WTC11 (cell line): ENCODE data around the gene KRTAP10-10.

Experiments used
- ATF2 ChIP-seq: sonication (generic); formaldehyde crosslinking; IDR thresholded peaks from 2 replicates; pipeline ENCODE4 v1.8.1; 2022; ENCODE audit warnings: low read depth, missing genetic modification reagents, borderline replicate concordance
- ELF4 ChIP-seq: sonication (generic); formaldehyde crosslinking; IDR thresholded peaks from 2 replicates; pipeline ENCODE4 v1.8.1; 2022; ENCODE audit warnings: low read depth, mild to moderate bottlenecking, moderate library complexity, missing genetic modification reagents
- ESRRA ChIP-seq: sonication (generic); formaldehyde crosslinking; IDR thresholded peaks from 2 replicates; pipeline ENCODE4 v1.8.1; 2022; ENCODE audit warnings: mild to moderate bottlenecking, missing genetic modification reagents, borderline replicate concordance
- JUN ChIP-seq: sonication (generic); formaldehyde crosslinking; IDR thresholded peaks from 2 replicates; pipeline ENCODE4 v1.8.0; 2023; ENCODE audit warnings: mild to moderate bottlenecking, missing genetic modification reagents
- NFE2L1 ChIP-seq: sonication (generic); formaldehyde crosslinking; IDR thresholded peaks from 2 replicates; pipeline ENCODE4 v1.8.1; 2023; ENCODE audit warnings: missing genetic modification reagents
- OVOL2 ChIP-seq: fragments of 250-450 bp; sonication (Bioruptor Pico); IDR thresholded peaks from 2 replicates; pipeline ENCODE4 v1.9.0; 2021; ENCODE audit warnings: mild to moderate bottlenecking, borderline replicate concordance
- ZNF423 ChIP-seq: fragments of 250-450 bp; sonication (Bioruptor Pico); IDR thresholded peaks from 2 replicates; pipeline ENCODE4 v2.1.2; 2022; ENCODE audit warnings: mild to moderate bottlenecking, moderate library complexity
- ZNF532 ChIP-seq: fragments of 250-450 bp; sonication (Bioruptor Pico); IDR thresholded peaks from 2 replicates; pipeline ENCODE4 v1.9.0; 2021; ENCODE audit warnings: mild to moderate bottlenecking, borderline replicate concordance
- TF ChIP-seq, protein P1 (sequence below): fragments of 200-600 bp; IDR thresholded peaks from 2 replicates; pipeline ENCODE4 v1.8.0; 2022; ENCODE audit warnings: antibody characterized with exemption
- TF ChIP-seq, protein P2 (sequence below): sonication (generic); formaldehyde crosslinking; IDR thresholded peaks from 2 replicates; pipeline ENCODE4 v1.8.1; 2022; ENCODE audit warnings: mild to moderate bottlenecking, moderate library complexity, missing genetic modification reagents
- TF ChIP-seq, protein P3 (sequence below): sonication (generic); formaldehyde crosslinking; IDR thresholded peaks from 2 replicates; pipeline ENCODE4 v1.8.0; 2023; ENCODE audit warnings: missing genetic modification reagents
- TF ChIP-seq, protein P4 (sequence below): sonication (generic); formaldehyde crosslinking; conservative IDR thresholded peaks from 2 replicates; pipeline ENCODE4 v1.8.1; 2022; ENCODE audit warnings: mild to moderate bottlenecking, missing genetic modification reagents
- TF ChIP-seq, protein P5 (sequence below): sonication (generic); formaldehyde crosslinking; IDR thresholded peaks from 2 replicates; pipeline ENCODE4 v1.8.0; 2022; ENCODE audit warnings: mild to moderate bottlenecking, missing genetic modification reagents
- TF ChIP-seq, protein P6 (sequence below): sonication (generic); formaldehyde crosslinking; IDR thresholded peaks from 2 replicates; pipeline ENCODE4 v1.8.1; 2023; ENCODE audit warnings: mild to moderate bottlenecking, missing genetic modification reagents, moderate library complexity

DNA sequence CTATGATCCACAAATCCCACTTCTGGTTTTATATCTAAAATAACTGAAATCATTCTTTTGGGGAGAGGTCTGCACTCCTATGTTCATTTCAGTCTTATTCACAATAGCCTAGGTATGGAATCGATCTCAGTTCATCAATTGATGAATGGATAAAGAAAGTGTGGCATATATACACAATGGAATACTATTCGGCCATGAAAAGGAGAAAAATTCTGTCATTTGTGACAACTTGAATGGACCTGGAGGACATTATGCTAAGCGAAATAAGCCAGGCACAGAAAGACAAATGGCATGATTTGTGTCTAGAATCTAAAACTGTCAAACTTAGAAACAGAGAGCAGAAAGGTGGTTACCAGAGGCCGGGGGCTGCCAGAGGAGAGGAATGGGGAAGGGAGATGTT, 30.7 kb upstream of the KRTAP10-10 start:
- no peak for TF ChIP-seq ZNF532 (CRISPR knock-in tag)
- TF ChIP-seq, protein P1, sequence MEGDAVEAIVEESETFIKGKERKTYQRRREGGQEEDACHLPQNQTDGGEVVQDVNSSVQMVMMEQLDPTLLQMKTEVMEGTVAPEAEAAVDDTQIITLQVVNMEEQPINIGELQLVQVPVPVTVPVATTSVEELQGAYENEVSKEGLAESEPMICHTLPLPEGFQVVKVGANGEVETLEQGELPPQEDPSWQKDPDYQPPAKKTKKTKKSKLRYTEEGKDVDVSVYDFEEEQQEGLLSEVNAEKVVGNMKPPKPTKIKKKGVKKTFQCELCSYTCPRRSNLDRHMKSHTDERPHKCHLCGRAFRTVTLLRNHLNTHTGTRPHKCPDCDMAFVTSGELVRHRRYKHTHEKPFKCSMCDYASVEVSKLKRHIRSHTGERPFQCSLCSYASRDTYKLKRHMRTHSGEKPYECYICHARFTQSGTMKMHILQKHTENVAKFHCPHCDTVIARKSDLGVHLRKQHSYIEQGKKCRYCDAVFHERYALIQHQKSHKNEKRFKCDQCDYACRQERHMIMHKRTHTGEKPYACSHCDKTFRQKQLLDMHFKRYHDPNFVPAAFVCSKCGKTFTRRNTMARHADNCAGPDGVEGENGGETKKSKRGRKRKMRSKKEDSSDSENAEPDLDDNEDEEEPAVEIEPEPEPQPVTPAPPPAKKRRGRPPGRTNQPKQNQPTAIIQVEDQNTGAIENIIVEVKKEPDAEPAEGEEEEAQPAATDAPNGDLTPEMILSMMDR, result no peak
- TF ChIP-seq, protein P2, sequence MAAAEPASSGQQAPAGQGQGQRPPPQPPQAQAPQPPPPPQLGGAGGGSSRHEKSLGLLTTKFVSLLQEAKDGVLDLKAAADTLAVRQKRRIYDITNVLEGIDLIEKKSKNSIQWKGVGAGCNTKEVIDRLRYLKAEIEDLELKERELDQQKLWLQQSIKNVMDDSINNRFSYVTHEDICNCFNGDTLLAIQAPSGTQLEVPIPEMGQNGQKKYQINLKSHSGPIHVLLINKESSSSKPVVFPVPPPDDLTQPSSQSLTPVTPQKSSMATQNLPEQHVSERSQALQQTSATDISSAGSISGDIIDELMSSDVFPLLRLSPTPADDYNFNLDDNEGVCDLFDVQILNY, result no peak
- no peak for TF ChIP-seq ZNF423 (CRISPR knock-in tag)
- no peak for TF ChIP-seq ESRRA
- TF ChIP-seq OVOL2 (CRISPR knock-in tag), result no peak
- TF ChIP-seq, protein P3, sequence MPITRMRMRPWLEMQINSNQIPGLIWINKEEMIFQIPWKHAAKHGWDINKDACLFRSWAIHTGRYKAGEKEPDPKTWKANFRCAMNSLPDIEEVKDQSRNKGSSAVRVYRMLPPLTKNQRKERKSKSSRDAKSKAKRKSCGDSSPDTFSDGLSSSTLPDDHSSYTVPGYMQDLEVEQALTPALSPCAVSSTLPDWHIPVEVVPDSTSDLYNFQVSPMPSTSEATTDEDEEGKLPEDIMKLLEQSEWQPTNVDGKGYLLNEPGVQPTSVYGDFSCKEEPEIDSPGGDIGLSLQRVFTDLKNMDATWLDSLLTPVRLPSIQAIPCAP, result no peak
- TF ChIP-seq JUN, result no peak
- TF ChIP-seq, protein P4, sequence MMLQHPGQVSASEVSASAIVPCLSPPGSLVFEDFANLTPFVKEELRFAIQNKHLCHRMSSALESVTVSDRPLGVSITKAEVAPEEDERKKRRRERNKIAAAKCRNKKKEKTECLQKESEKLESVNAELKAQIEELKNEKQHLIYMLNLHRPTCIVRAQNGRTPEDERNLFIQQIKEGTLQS, result no peak
- TF ChIP-seq ATF2, result no peak
- no peak for TF ChIP-seq ELF4 (CRISPR knock-in tag)
- TF ChIP-seq, protein P5, sequence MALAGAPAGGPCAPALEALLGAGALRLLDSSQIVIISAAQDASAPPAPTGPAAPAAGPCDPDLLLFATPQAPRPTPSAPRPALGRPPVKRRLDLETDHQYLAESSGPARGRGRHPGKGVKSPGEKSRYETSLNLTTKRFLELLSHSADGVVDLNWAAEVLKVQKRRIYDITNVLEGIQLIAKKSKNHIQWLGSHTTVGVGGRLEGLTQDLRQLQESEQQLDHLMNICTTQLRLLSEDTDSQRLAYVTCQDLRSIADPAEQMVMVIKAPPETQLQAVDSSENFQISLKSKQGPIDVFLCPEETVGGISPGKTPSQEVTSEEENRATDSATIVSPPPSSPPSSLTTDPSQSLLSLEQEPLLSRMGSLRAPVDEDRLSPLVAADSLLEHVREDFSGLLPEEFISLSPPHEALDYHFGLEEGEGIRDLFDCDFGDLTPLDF, result no peak
- TF ChIP-seq NFE2L1 (CRISPR knock-in tag), result no peak
- TF ChIP-seq, protein P6, sequence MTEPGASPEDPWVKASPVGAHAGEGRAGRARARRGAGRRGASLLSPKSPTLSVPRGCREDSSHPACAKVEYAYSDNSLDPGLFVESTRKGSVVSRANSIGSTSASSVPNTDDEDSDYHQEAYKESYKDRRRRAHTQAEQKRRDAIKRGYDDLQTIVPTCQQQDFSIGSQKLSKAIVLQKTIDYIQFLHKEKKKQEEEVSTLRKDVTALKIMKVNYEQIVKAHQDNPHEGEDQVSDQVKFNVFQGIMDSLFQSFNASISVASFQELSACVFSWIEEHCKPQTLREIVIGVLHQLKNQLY, result no peak
